GM12878 (cell line): ENCODE measurements around the gene KCNH5. TPM values are rescaled to one million over a fixed set of nuclear protein-coding genes. Genes with fewer than 3 reads are reported as not detected.

Experiments
- ATAC-seq: fragments of 200-7000 bp; cut with Tn5 transposase; 3 replicates; pipeline ENCODE4 v1.9.1; 2020; ENCODE audit warnings: mild to moderate bottlenecking, moderate library complexity
- BruUV-seq: library from RNA; stranded (reverse); fragments of 400-500 nt; replicated peaks from 2 replicates; lab custom pipeline; 2021; lab: Mats Ljungman, UMichigan
- CTCF ChIA-PET: fragments of 300-600 bp; sonication (Branson Sonifier 250); formaldehyde crosslinking; extraction: SDS; loops from one replicate; lab custom pipeline; 2021; ENCODE audit warnings: inconsistent platforms; lab: Yijun Ruan, JAX
- POLR2A ChIA-PET: fragments of 350-600 bp; formaldehyde crosslinking; extraction: SDS; loops from one replicate; lab custom pipeline; 2021; ENCODE audit warnings: inconsistent platforms; lab: Charles Lee
- RAD21 ChIA-PET: fragments of 300-600 bp; sonication (Branson Sonifier 250); formaldehyde crosslinking; loops from one replicate; lab custom pipeline; 2023; ENCODE audit warnings: antibody characterized with exemption; ENCODE audit not compliant: unreplicated experiment; lab: Charles Lee
- SMC1A ChIA-PET: fragments of 300-600 bp; sonication (Branson Sonifier 250); formaldehyde crosslinking; loops from one replicate; lab custom pipeline; 2023; ENCODE audit not compliant: unreplicated experiment, uncharacterized antibody; lab: Charles Lee
- DNase-seq: peaks from one replicate; pipeline ENCODE4 v3.0.0-alpha.2; 2011; ENCODE audit warnings: low read depth, low spot score
- FAIRE-seq: peaks from 3 replicates; lab custom pipeline; 2011; peaks lifted over from hg19 to GRCh38; lab: Jason Lieb, UNC
- H2AFZ ChIP-seq: 2 replicates; pipeline ENCODE4 v1.6.0; 2011; ENCODE audit warnings: low read depth, low read length, control low read depth; ENCODE audit not compliant: control insufficient read depth
- H3K27ac ChIP-seq: 2 replicates; pipeline ENCODE4 v1.5.1; 2011; ENCODE audit warnings: control low read depth; ENCODE audit not compliant: control insufficient read depth, insufficient read depth
- H3K27me3 ChIP-seq, 2 experiments: replicated peaks in 1 of 2; 2 replicates each; pipeline versions ENCODE4 v1.6.0 to v1.6.1; 2011; ENCODE audit warnings: low read length in 1 of 2; ENCODE audit not compliant: control insufficient read depth in 2 of 2, insufficient read depth in 2 of 2
- H3K36me3 ChIP-seq, 2 experiments: 2 replicates each; pipeline ENCODE4 v1.5.1; 2011; ENCODE audit warnings: low read length in 1 of 2; ENCODE audit not compliant: control insufficient read depth in 2 of 2, insufficient read depth in 2 of 2
- H3K4me1 ChIP-seq: 2 replicates; pipeline ENCODE4 v1.6.1; 2011; ENCODE audit warnings: mild to moderate bottlenecking, low read length, moderate library complexity, mixed read lengths; ENCODE audit not compliant: control insufficient read depth, insufficient read depth
- H3K4me2 ChIP-seq: 2 replicates; pipeline ENCODE4 v1.6.0; 2011; ENCODE audit warnings: control low read depth; ENCODE audit not compliant: control insufficient read depth, insufficient read depth
- H3K4me3 ChIP-seq: fragments of 200-600 bp; sonication (generic); 2 replicates; pipeline ENCODE4 v1.5.1; 2016
- H3K79me2 ChIP-seq: 2 replicates; pipeline ENCODE4 v1.6.0; 2011; ENCODE audit warnings: low read length; ENCODE audit not compliant: control insufficient read depth, insufficient read depth
- H3K9ac ChIP-seq: 2 replicates; pipeline ENCODE4 v1.8.0; 2011; ENCODE audit warnings: low read length, control low read depth, mixed read lengths; ENCODE audit not compliant: control insufficient read depth, insufficient read depth
- H3K9me3 ChIP-seq: replicated peaks from 3 replicates; pipeline ENCODE4 v1.5.1; 2011; ENCODE audit warnings: mild to moderate bottlenecking, low read length; ENCODE audit not compliant: control insufficient read depth, insufficient read depth
- H4K20me1 ChIP-seq: 2 replicates; pipeline ENCODE4 v1.6.0; 2011; ENCODE audit not compliant: control insufficient read depth, insufficient read depth
- ATF3 ChIP-seq: IDR thresholded peaks from 2 replicates; pipeline ENCODE4 v1.6.1; 2011; ENCODE audit warnings: low read depth, mild to moderate bottlenecking, low read length, moderate library complexity, borderline replicate concordance; ENCODE audit errors: extremely low read depth
- ATF7 ChIP-seq: fragments of 450-650 bp; IDR thresholded peaks from 2 replicates; pipeline ENCODE4 v1.6.1; 2016; ENCODE audit warnings: low read depth, mild to moderate bottlenecking
- CREM ChIP-seq: IDR thresholded peaks from 2 replicates; pipeline ENCODE4 v1.6.1; 2014; ENCODE audit warnings: antibody characterized with exemption, low read depth
- EGR1 ChIP-seq, 2 experiments: IDR thresholded peaks; 1 replicate in 1 of 2; 2 replicates in 1 of 2; pipeline ENCODE4 v1.6.1; 2011 to 2012; ENCODE audit warnings: low read depth in 2 of 2, low read length in 2 of 2, borderline replicate concordance in 1 of 2, mild to moderate bottlenecking in 1 of 2, moderate library complexity in 1 of 2
- IRF3 ChIP-seq: fragments of 450-650 bp; IDR thresholded peaks from 2 replicates; pipeline ENCODE4 v1.6.1; 2014; ENCODE audit warnings: mild to moderate bottlenecking
- KDM1A ChIP-seq: fragments of 200-600 bp; sonication (generic); IDR thresholded peaks from 2 replicates; pipeline ENCODE4 v1.6.1; 2016; ENCODE audit warnings: borderline replicate concordance
- NFYA ChIP-seq: IDR thresholded peaks from 2 replicates; pipeline ENCODE4 v1.6.1; 2011; ENCODE audit warnings: low read depth, mild to moderate bottlenecking, low read length, improper control_type of control experiment, borderline replicate concordance
- SP1 ChIP-seq: IDR thresholded peaks from one replicate; pipeline ENCODE4 v1.6.1; 2011; ENCODE audit warnings: low read depth, low read length
- SRF ChIP-seq, 2 experiments: IDR thresholded peaks; 2 replicates each; pipeline ENCODE4 v1.6.1; 2011; ENCODE audit warnings: low read depth in 2 of 2, low read length in 2 of 2, mild to moderate bottlenecking in 1 of 2, moderate library complexity in 1 of 2
- TARDBP ChIP-seq: IDR thresholded peaks from 2 replicates; pipeline ENCODE4 v1.6.1; 2016; ENCODE audit warnings: borderline replicate concordance
- WGBS: methylation state at CpG from one replicate; pipeline ENCODE4 v1.1.6; 2016; ENCODE audit warnings: low lambda C conversion rate; ENCODE audit not compliant: insufficient replicate concordance, insufficient coverage; ENCODE audit errors: missing lambda C conversion rate; 5-methylcytosine and 5-hydroxymethylcytosine counted together
- in situ Hi-C: fragments of 300-500 bp; cut with MboI; formaldehyde crosslinking; loops from 9 replicates; pipeline ENCODE4 v1.14.3; 2018; ENCODE audit warnings: mixed read lengths
- intact Hi-C: fragments of 100-400 bp; cut with micrococcal nuclease; formaldehyde crosslinking; loops from one replicate; pipeline ENCODE4 v1.14.2; 2022; ENCODE audit not compliant: unreplicated experiment
- polyA plus RNA-seq, 11 experiments: library from polyadenylated mRNA; depleted of rRNA in 4 of 11; unstranded in 6 of 11; stranded (reverse) in 5 of 11; fragments of >200 nt; fragmentation: Nextera tagmentation in 4 of 11; fragmentation: Illumina TruSeq in 1 of 11; extraction: Ambion mirVana in 4 of 11; extraction: Trizol in 1 of 11; gene quantifications; 1 replicate in 1 of 11; 2 replicates in 10 of 11; pipeline versions ENCODE4 v1.2.1 to v1.2.3, GENCODE V29; 2011 to 2016; ENCODE audit warnings: inconsistent platforms in 2 of 11, missing spikeins in 2 of 11, low read depth in 1 of 11
- total RNA-seq, 4 experiments: library from RNA; depleted of rRNA in 3 of 4; stranded (reverse); fragments of >200 nt in 3 of 4; fragmentation: Illumina TruSeq in 1 of 4; extraction: Trizol in 1 of 4; gene quantifications; 2 replicates each; pipeline versions ENCODE4 v1.2.1 to v1.2.3, GENCODE V29; 2013 to 2021
- TF ChIP-seq, protein P1 (sequence below): fragments of 450-650 bp; IDR thresholded peaks from 2 replicates; pipeline ENCODE4 v1.6.1; 2016; ENCODE audit warnings: mild to moderate bottlenecking, moderate library complexity, borderline replicate concordance

The KCNH5 gene
- total and polyA plus RNA-seq, 10 of the 15 experiments (the other 5 are each of a cell fraction or from before 2014, with no cell fraction given) = under 0.01 to 0.04 (median 0.04) TPM; not detected in 7

DNA sequence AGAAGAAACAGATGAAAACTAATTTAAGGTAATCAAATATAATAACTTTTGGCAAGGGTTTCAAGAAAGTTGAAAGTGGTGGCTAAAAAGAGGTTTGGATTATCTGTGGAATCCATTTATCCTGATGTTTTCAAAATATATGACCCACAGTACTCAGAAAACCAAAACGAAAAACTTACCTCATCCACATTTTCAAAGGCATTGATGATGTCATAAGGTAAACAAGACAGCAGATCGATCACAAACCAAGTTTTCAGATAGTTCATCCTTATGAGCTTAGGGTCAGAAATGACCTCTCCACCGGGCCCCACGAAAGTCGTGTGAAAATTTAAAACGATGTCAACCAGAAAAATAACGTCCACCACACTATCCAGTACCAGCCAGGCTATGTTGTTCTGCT is 64.6 kb downstream of the KCNH5 start:
- no TSS peak for BruUV-seq
- DNase-seq (no peak), ATAC-seq (no peak), FAIRE-seq (no peak)
- WGBS = 17% methylated on average over 7 of the region's 7 CpGs
- ChIA-PET CTCF (no interaction called here), SMC1A (no interaction called here), RAD21 (no interaction called here), POLR2A (no interaction called here)
- H3K79me2 ChIP-seq = no peaks in the 10 kb centered on the region
- no peaks in the 10 kb centered on the region for H3K36me3 ChIP-seq
- H3K4me3 ChIP-seq = no peak overlapping the region
- TF ChIP-seq IRF3 = no peak
- TF ChIP-seq CREM = no peak
- TF ChIP-seq SP1 = no peak
- no peak for TF ChIP-seq ATF7
- no peak overlapping the region for H3K9ac ChIP-seq
- no peaks in the 10 kb centered on the region for H4K20me1 ChIP-seq
- no peak overlapping the region for H3K27ac ChIP-seq
- H3K27me3 ChIP-seq = no peaks in the 10 kb centered on the region
- no peak overlapping the region for H3K4me2 ChIP-seq
- no peak overlapping the region for H2AFZ ChIP-seq
- no peaks in the 10 kb centered on the region for H3K4me1 ChIP-seq
- intact Hi-C loops = no loop called here
- H3K9me3 ChIP-seq = no peaks in the 10 kb centered on the region
- in situ Hi-C loops = no loop called here

- H3K9ac ChIP-seq = no peak overlapping the region
- H3K27me3 ChIP-seq = no peaks in the 10 kb centered on the region
- H2AFZ ChIP-seq = no peak overlapping the region
- no peak for DNase-seq
- H3K36me3 ChIP-seq = no peaks in the 10 kb centered on the region
- no peak overlapping the region for H3K27ac ChIP-seq
- intact Hi-C loops = no loop called here
- FAIRE-seq = no peak
- WGBS = 85% methylated on average over 1 of the region's 1 CpG
- H3K4me3 ChIP-seq = no peak overlapping the region
- no peaks in the 10 kb centered on the region for H3K4me1 ChIP-seq
- ChIA-PET CTCF (no interaction called here), SMC1A (interaction anchor here (1.3 kb wide), 1 partner anchor 11 kb away, joined by 3 read pairs; no protein-coding TSS in a partner anchor), POLR2A (no interaction called here), RAD21 (no interaction called here)
- no peak overlapping the region for H3K4me2 ChIP-seq
- H3K79me2 ChIP-seq = no peaks in the 10 kb centered on the region
- no peaks in the 10 kb centered on the region for H4K20me1 ChIP-seq
- ATAC-seq = no peak
- BruUV-seq = no TSS peak
- in situ Hi-C loops = no loop called here
- no peaks in the 10 kb centered on the region for H3K9me3 ChIP-seq
- TF ChIP-seq KDM1A = no peak
- TF ChIP-seq ATF3 = no peak
- TF ChIP-seq, protein P1, sequence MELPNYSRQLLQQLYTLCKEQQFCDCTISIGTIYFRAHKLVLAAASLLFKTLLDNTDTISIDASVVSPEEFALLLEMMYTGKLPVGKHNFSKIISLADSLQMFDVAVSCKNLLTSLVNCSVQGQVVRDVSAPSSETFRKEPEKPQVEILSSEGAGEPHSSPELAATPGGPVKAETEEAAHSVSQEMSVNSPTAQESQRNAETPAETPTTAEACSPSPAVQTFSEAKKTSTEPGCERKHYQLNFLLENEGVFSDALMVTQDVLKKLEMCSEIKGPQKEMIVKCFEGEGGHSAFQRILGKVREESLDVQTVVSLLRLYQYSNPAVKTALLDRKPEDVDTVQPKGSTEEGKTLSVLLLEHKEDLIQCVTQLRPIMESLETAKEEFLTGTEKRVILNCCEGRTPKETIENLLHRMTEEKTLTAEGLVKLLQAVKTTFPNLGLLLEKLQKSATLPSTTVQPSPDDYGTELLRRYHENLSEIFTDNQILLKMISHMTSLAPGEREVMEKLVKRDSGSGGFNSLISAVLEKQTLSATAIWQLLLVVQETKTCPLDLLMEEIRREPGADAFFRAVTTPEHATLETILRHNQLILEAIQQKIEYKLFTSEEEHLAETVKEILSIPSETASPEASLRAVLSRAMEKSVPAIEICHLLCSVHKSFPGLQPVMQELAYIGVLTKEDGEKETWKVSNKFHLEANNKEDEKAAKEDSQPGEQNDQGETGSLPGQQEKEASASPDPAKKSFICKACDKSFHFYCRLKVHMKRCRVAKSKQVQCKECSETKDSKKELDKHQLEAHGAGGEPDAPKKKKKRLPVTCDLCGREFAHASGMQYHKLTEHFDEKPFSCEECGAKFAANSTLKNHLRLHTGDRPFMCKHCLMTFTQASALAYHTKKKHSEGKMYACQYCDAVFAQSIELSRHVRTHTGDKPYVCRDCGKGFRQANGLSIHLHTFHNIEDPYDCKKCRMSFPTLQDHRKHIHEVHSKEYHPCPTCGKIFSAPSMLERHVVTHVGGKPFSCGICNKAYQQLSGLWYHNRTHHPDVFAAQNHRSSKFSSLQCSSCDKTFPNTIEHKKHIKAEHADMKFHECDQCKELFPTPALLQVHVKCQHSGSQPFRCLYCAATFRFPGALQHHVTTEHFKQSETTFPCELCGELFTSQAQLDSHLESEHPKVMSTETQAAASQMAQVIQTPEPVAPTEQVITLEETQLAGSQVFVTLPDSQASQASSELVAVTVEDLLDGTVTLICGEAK = no peak
- TF ChIP-seq NFYA = no peak
- TF ChIP-seq EGR1 (IDR thresholded peaks at IDR 0.05; ENCODE audit: borderline replicate concordance in 1 of 2, low read depth in 2 of 2, low read length in 2 of 2) = no peak
- TF ChIP-seq TARDBP = no peak
- TF ChIP-seq SRF (IDR thresholded peaks at IDR 0.05; ENCODE audit: low read depth in 2 of 2, low read length in 2 of 2) = no peak
Observed at GRCh38 chr14:62957562-62957961, 87.7 kb downstream of the KCNH5 start.
